HEK293 (cell line): ENCODE measurements around the gene ASCC1.

Source experiments
- CTCF ChIA-PET: fragments of 350-600 bp; formaldehyde crosslinking; extraction: SDS; loops from one replicate; lab custom pipeline; 2021; ENCODE audit warnings: antibody characterized with exemption; lab: Yijun Ruan, JAX
- POLR2A ChIA-PET: fragments of 300-600 bp; formaldehyde crosslinking; extraction: SDS; loops from one replicate; lab custom pipeline; 2020; ENCODE audit warnings: antibody characterized with exemption, inconsistent platforms; lab: Yijun Ruan, JAX
- H3K27ac ChIP-seq: fragments of 200-500 bp; sonication (Bioruptor generic); 2 replicates; pipeline ENCODE4 v1.5.1; 2014; ENCODE audit warnings: low read depth, low read length, control low read depth, inconsistent platforms; ENCODE audit errors: extremely low read depth
- H3K36me3 ChIP-seq, 2 experiments: fragments of 200-500 bp in 1 of 2; sonication (Bioruptor generic) in 1 of 2; 1 replicate in 1 of 2; 2 replicates in 1 of 2; pipeline ENCODE4 v1.5.1; 2014 to 2017; ENCODE audit warnings: inconsistent platforms in 2 of 2, low read length in 2 of 2; ENCODE audit not compliant: control insufficient read depth in 2 of 2, insufficient read depth in 1 of 2
- H3K4me1 ChIP-seq: fragments of 200-500 bp; sonication (Bioruptor generic); 2 replicates; pipeline ENCODE4 v1.5.1; 2014; ENCODE audit warnings: mild to moderate bottlenecking, low read length, inconsistent platforms; ENCODE audit not compliant: control insufficient read depth, insufficient read depth
- H3K4me3 ChIP-seq: 2 replicates; pipeline ENCODE4 v1.5.1; 2011; ENCODE audit warnings: low read depth, mild to moderate bottlenecking, control low read depth, low read length, moderate library complexity
- H3K9me3 ChIP-seq: fragments of 200-500 bp; sonication (Bioruptor generic); 2 replicates; pipeline ENCODE4 v1.5.1; 2014; ENCODE audit warnings: low read depth, low read length, inconsistent platforms; ENCODE audit not compliant: control insufficient read depth, insufficient read depth
- BCL11A ChIP-seq: fragments of 450-650 bp; formaldehyde crosslinking; IDR thresholded peaks from 2 replicates; pipeline ENCODE4 v1.5.1; 2016; ENCODE audit warnings: low read depth, missing biosample characterization, missing genetic modification characterization
- CTCF ChIP-seq: fragments of 450-650 bp; formaldehyde crosslinking; IDR thresholded peaks from 2 replicates; pipeline ENCODE4 v1.5.1; 2016; ENCODE audit warnings: missing biosample characterization, missing genetic modification characterization
- KLF17 ChIP-seq: fragments of 450-650 bp; formaldehyde crosslinking; IDR thresholded peaks from 2 replicates; pipeline ENCODE4 v1.5.1; 2016; ENCODE audit warnings: missing biosample characterization, missing genetic modification characterization
- PRDM6 ChIP-seq: fragments of 450-650 bp; formaldehyde crosslinking; IDR thresholded peaks from 2 replicates; pipeline ENCODE4 v1.5.1; 2017; ENCODE audit warnings: missing biosample characterization, missing genetic modification characterization
- SCRT2 ChIP-seq: fragments of 450-650 bp; formaldehyde crosslinking; IDR thresholded peaks from 2 replicates; pipeline ENCODE4 v1.5.1; 2016; ENCODE audit warnings: missing biosample characterization, missing genetic modification characterization
- SETDB1 ChIP-seq: IDR thresholded peaks from one replicate; pipeline ENCODE4 v1.6.1; 2017; ENCODE audit warnings: mild to moderate bottlenecking, low read length, moderate library complexity, mixed read lengths; ENCODE audit not compliant: insufficient read length
- SP2 ChIP-seq: fragments of 450-650 bp; formaldehyde crosslinking; IDR thresholded peaks from 2 replicates; pipeline ENCODE4 v1.5.1; 2016; ENCODE audit warnings: missing biosample characterization, missing genetic modification characterization
- SP3 ChIP-seq: fragments of 450-650 bp; formaldehyde crosslinking; IDR thresholded peaks from 2 replicates; pipeline ENCODE4 v1.5.1; 2016; ENCODE audit warnings: missing biosample characterization, missing genetic modification characterization
- ZBTB44 ChIP-seq: fragments of 450-650 bp; IDR thresholded peaks from 2 replicates; pipeline ENCODE4 v1.5.1; 2018; ENCODE audit warnings: missing biosample characterization, mild to moderate bottlenecking, missing genetic modification characterization
- ZBTB48 ChIP-seq: fragments of 450-650 bp; formaldehyde crosslinking; IDR thresholded peaks from 2 replicates; pipeline ENCODE4 v1.5.1; 2016; ENCODE audit warnings: missing biosample characterization, missing genetic modification characterization
- ZNF223 ChIP-seq: fragments of 450-650 bp; formaldehyde crosslinking; IDR thresholded peaks from 2 replicates; pipeline ENCODE4 v1.5.1; 2016; ENCODE audit warnings: missing biosample characterization, missing genetic modification characterization
- ZNF239 ChIP-seq: fragments of 450-650 bp; formaldehyde crosslinking; IDR thresholded peaks from 2 replicates; pipeline ENCODE4 v1.5.1; 2016; ENCODE audit warnings: missing biosample characterization, missing genetic modification characterization
- ZNF335 ChIP-seq: fragments of 450-650 bp; formaldehyde crosslinking; conservative IDR thresholded peaks from 2 replicates; pipeline ENCODE4 v1.5.1; 2016; ENCODE audit warnings: missing biosample characterization, missing genetic modification characterization
- ZNF423 ChIP-seq: fragments of 450-650 bp; formaldehyde crosslinking; IDR thresholded peaks from 2 replicates; pipeline ENCODE4 v1.5.1; 2016; ENCODE audit warnings: missing biosample characterization, missing genetic modification characterization
- ZNF514 ChIP-seq: fragments of 450-650 bp; formaldehyde crosslinking; IDR thresholded peaks from 2 replicates; pipeline ENCODE4 v1.5.1; 2016; ENCODE audit warnings: missing biosample characterization, missing genetic modification characterization
- ZNF544 ChIP-seq: fragments of 450-650 bp; formaldehyde crosslinking; IDR thresholded peaks from 2 replicates; pipeline ENCODE4 v1.5.0; 2017; ENCODE audit warnings: missing biosample characterization, missing genetic modification characterization
- ZNF558 ChIP-seq: fragments of 450-650 bp; formaldehyde crosslinking; IDR thresholded peaks from 2 replicates; pipeline ENCODE4 v1.5.1; 2016; ENCODE audit warnings: missing biosample characterization, missing genetic modification characterization
- ZNF580 ChIP-seq: fragments of 450-650 bp; formaldehyde crosslinking; IDR thresholded peaks from 2 replicates; pipeline ENCODE4 v1.5.1; 2016; ENCODE audit warnings: missing biosample characterization, missing genetic modification characterization
- ZNF596 ChIP-seq: fragments of 450-650 bp; IDR thresholded peaks from 2 replicates; pipeline ENCODE4 v1.5.0; 2018; ENCODE audit warnings: missing biosample characterization, mild to moderate bottlenecking, missing genetic modification characterization, moderate library complexity
- ZNF623 ChIP-seq: fragments of 450-650 bp; formaldehyde crosslinking; IDR thresholded peaks from 2 replicates; pipeline ENCODE4 v1.5.1; 2016; ENCODE audit warnings: missing biosample characterization, missing genetic modification characterization
- ZNF645 ChIP-seq: fragments of 450-650 bp; formaldehyde crosslinking; IDR thresholded peaks from 2 replicates; pipeline ENCODE4; 2016; ENCODE audit warnings: missing biosample characterization, missing genetic modification characterization
- ZSCAN30 ChIP-seq: fragments of 450-650 bp; IDR thresholded peaks from 2 replicates; pipeline ENCODE4 v1.5.1; 2018; ENCODE audit warnings: missing biosample characterization, mild to moderate bottlenecking, missing genetic modification characterization, moderate library complexity

The ASCC1 gene

GRCh38 chr10:72114706-72115450 is 101.2 kb downstream of the ASCC1 start:
- ChIA-PET CTCF (interaction anchor here (0.8 to 3.7 kb wide), 3 partner anchors 11 to 223 kb away, joined by 3 to 26 read pairs (median 8); no protein-coding TSS in a partner anchor), POLR2A (interaction anchor here (0.5 kb wide), 1 partner anchor 217 kb away, joined by 5 read pairs; no protein-coding TSS in a partner anchor)
- H3K27ac ChIP-seq, result no peak overlapping the region
- peaks cover 3% of the 10 kb centered on the region; the same call in 1 of the 2 replicates for H3K4me1 ChIP-seq
- no peaks in the 10 kb centered on the region for H3K9me3 ChIP-seq
- no peaks in the 10 kb centered on the region for H3K36me3 ChIP-seq
- no peak overlapping the region for H3K4me3 ChIP-seq
- peak; percentile 84 for TF ChIP-seq PRDM6 (tag by site-specific recombination)
- no peak for TF ChIP-seq ZBTB48

GRCh38 chr10:72110673-72111401 is 105.2 kb downstream of the ASCC1 start:
- Histone ChIP-seq H3K9me3 (no peaks in the 10 kb centered on the region), H3K27ac (no peak overlapping the region), H3K36me3 (no peaks in the 10 kb centered on the region), H3K4me3 (no peak overlapping the region), H3K4me1 (peaks cover 16% of the 10 kb centered on the region)
- ChIA-PET CTCF (interaction anchor here (0.6 kb wide), 1 partner anchor 17 kb away, joined by 3 read pairs; no protein-coding TSS in a partner anchor), POLR2A (no interaction called here)
- TF ChIP-seq ZNF335 (no peak), BCL11A (tag by site-specific recombination) (no peak), ZNF645 (tag by site-specific recombination) (no peak), ZSCAN30 (no peak), ZBTB44 (tag by site-specific recombination) (no peak), ZNF423 (tag by site-specific recombination) (no peak), SP3 (tag by site-specific recombination) (no peak)

- TF ChIP-seq ZNF558 (no peak), ZNF544 (tag by site-specific recombination) (no peak), ZNF239 (no peak), ZNF223 (tag by site-specific recombination) (no peak), SETDB1 (no peak), ZNF514 (tag by site-specific recombination) (no peak), CTCF (no peak), ZNF580 (tag by site-specific recombination) (no peak), SP2 (tag by site-specific recombination) (no peak), ZNF623 (no peak), SCRT2 (tag by site-specific recombination) (no peak), KLF17 (tag by site-specific recombination) (no peak), BCL11A (tag by site-specific recombination) (no peak), ZNF596 (tag by site-specific recombination) (no peak)
- POLR2A ChIA-PET, result no interaction called here
- H3K27ac ChIP-seq, result no peak overlapping the region
- CTCF ChIA-PET, result no interaction called here
- H3K36me3 ChIP-seq, result no peaks in the 10 kb centered on the region
- no peaks in the 10 kb centered on the region for H3K9me3 ChIP-seq
- peaks cover 14% of the 10 kb centered on the region for H3K4me1 ChIP-seq
- no peak overlapping the region for H3K4me3 ChIP-seq
These were observed 106.4 kb downstream of the ASCC1 start for GRCh38 chr10:72109636-72110157.
